Caco-2 (cell line): Measurements from ENCODE around the gene RAD23B. TPM values are rescaled to one million over a fixed set of nuclear protein-coding genes. Genes with fewer than 3 reads are reported as not detected.

Source experiments
- BruUV-seq: library from RNA; stranded (reverse); fragments of 400-500 nt; replicated peaks from 2 replicates; lab custom pipeline; 2021; lab: Mats Ljungman, UMichigan
- CTCF ChIA-PET: fragments of 300-600 bp; sonication (Branson Sonifier 250); formaldehyde crosslinking; loops from one replicate; lab custom pipeline; 2022; ENCODE audit warnings: antibody characterized with exemption; lab: Charles Lee
- POLR2A ChIA-PET: fragments of 300-600 bp; sonication (Branson Sonifier 250); formaldehyde crosslinking; loops from one replicate; lab custom pipeline; 2022; ENCODE audit warnings: antibody characterized with exemption; lab: Charles Lee
- DNase-seq, 2 experiments: peaks; one replicate each; pipeline versions ENCODE4 v3.0.0 to v3.0.0-alpha.2; 2020 to 2022
- H3K27me3 ChIP-seq: replicated peaks from 2 replicates; pipeline ENCODE4 v1.6.0; 2011; ENCODE audit warnings: low read length; ENCODE audit not compliant: control insufficient read depth, insufficient read depth
- H3K36me3 ChIP-seq: 2 replicates; pipeline ENCODE4 v1.5.1; 2011; ENCODE audit warnings: low read length; ENCODE audit not compliant: control insufficient read depth, insufficient read depth
- H3K4me1 ChIP-seq: fragments of 250-450 bp; sonication (Bioruptor Pico); 2 replicates; pipeline ENCODE4 v1.5.1; 2020; ENCODE audit warnings: mild to moderate bottlenecking
- H3K4me3 ChIP-seq: 2 replicates; pipeline ENCODE4 v1.5.1; 2011; ENCODE audit warnings: low read depth, mild to moderate bottlenecking, control low read depth, low read length
- H3K9me3 ChIP-seq: fragments of 250-450 bp; sonication (Bioruptor Pico); 2 replicates; pipeline ENCODE4 v1.5.1; 2020; ENCODE audit warnings: mild to moderate bottlenecking, moderate library complexity
- H3K27ac Mint-ChIP-seq: one replicate; pipeline ENCODE4 v1.8.0; 2022; ENCODE audit warnings: mixed read lengths; ENCODE audit not compliant: unreplicated experiment
- H3K27me3 Mint-ChIP-seq: one replicate; pipeline ENCODE4 v1.8.0; 2022; ENCODE audit warnings: mixed read lengths; ENCODE audit not compliant: insufficient read depth, unreplicated experiment
- H3K36me3 Mint-ChIP-seq: one replicate; pipeline ENCODE4 v1.8.0; 2022; ENCODE audit warnings: mild to moderate bottlenecking, mixed read lengths; ENCODE audit not compliant: insufficient read depth, unreplicated experiment
- H3K4me1 Mint-ChIP-seq: one replicate; pipeline ENCODE4 v1.8.0; 2022; ENCODE audit warnings: low read depth, mixed read lengths; ENCODE audit not compliant: unreplicated experiment
- H3K4me3 Mint-ChIP-seq: one replicate; pipeline ENCODE4 v1.8.0; 2022; ENCODE audit warnings: mild to moderate bottlenecking, moderate library complexity, mixed read lengths; ENCODE audit not compliant: unreplicated experiment
- H3K9me3 Mint-ChIP-seq: one replicate; pipeline ENCODE4 v1.8.0; 2022; ENCODE audit warnings: mixed read lengths; ENCODE audit not compliant: unreplicated experiment
- CTCF ChIP-seq, 2 experiments: fragments of 200-600 bp in 1 of 2; IDR thresholded peaks; 1 replicate in 1 of 2; 2 replicates in 1 of 2; pipeline versions ENCODE4 v1.5.1 to v1.8.0; 2011 to 2022; ENCODE audit warnings: antibody characterized with exemption in 1 of 2, control low read depth in 1 of 2, inconsistent platforms in 1 of 2, low read depth in 1 of 2, low read length in 1 of 2, mild to moderate bottlenecking in 1 of 2, moderate library complexity in 1 of 2; ENCODE audit not compliant: insufficient read depth in 1 of 2, severe bottlenecking in 1 of 2, unreplicated experiment in 1 of 2
- intact Hi-C: fragments of 100-400 bp; cut with micrococcal nuclease; formaldehyde crosslinking; loops from one replicate; pipeline ENCODE4 v1.10.0; 2022; ENCODE audit not compliant: unreplicated experiment
- total RNA-seq: library from RNA; stranded (reverse); gene quantifications from 2 replicates; pipeline ENCODE4 v1.2.3, GENCODE V29; 2022

Gene RAD23B
- total RNA-seq, 1 experiment from 2014 or later = 188 TPM

GRCh38 chr9:107361816-107362215 lies 78.7 kb downstream of the RAD23B start:
- no peaks in the 10 kb centered on the region for H3K27me3 ChIP-seq
- no peaks in the 10 kb centered on the region for H3K36me3 ChIP-seq
- peaks cover 5% of the 10 kb centered on the region for H3K36me3 Mint-ChIP-seq
- TF ChIP-seq CTCF (IDR thresholded peaks at IDR 0.05; ENCODE audit: insufficient read depth in 1 of 2, low read depth in 1 of 2, low read length in 1 of 2, severe bottlenecking in 1 of 2, unreplicated experiment in 1 of 2) = no peak
- no peak overlapping the region for H3K4me3 ChIP-seq
- H3K9me3 Mint-ChIP-seq = no peaks in the 10 kb centered on the region
- DNase-seq = peak in 1 of 2 experiments; percentile 57
- BruUV-seq = no TSS peak
- H3K4me1 ChIP-seq = 0 out of 2 replicates have a peak, but pooled peaks cover 8% of the 10 kb centered on the region
- H3K4me3 Mint-ChIP-seq = no peak overlapping the region
- POLR2A ChIA-PET = no interaction called here
- no peak overlapping the region for H3K27ac Mint-ChIP-seq
- H3K4me1 Mint-ChIP-seq = peaks cover 30% of the 10 kb centered on the region
- CTCF ChIA-PET = interaction anchor here (0.7 kb wide), 1 partner anchor 20 kb away, joined by 3 read pairs; no protein-coding TSS in a partner anchor
- H3K27me3 Mint-ChIP-seq = no peaks in the 10 kb centered on the region
- intact Hi-C loops = no loop called here
- no peaks in the 10 kb centered on the region; the same call in 1 of the 2 replicates for H3K9me3 ChIP-seq

GRCh38 chr9:107363516-107364152 lies 80.6 kb downstream of the RAD23B start:
- peak; percentile 45 to 77 for DNase-seq
- Histone ChIP-seq H3K27me3 (no peaks in the 10 kb centered on the region), H3K9me3 (no peaks in the 10 kb centered on the region; the same call in 1 of the 2 replicates), H3K4me1 (peaks cover 20% of the 10 kb centered on the region), H3K4me3 (no peak overlapping the region), H3K36me3 (no peaks in the 10 kb centered on the region)
- H3K27me3 Mint-ChIP-seq = no peaks in the 10 kb centered on the region
- H3K4me1 Mint-ChIP-seq = peaks cover 38% of the 10 kb centered on the region
- ChIA-PET CTCF (interaction anchor here (0.6 kb wide), 1 partner anchor 1214 kb away, joined by 3 read pairs; no protein-coding TSS in a partner anchor), POLR2A (no interaction called here)
- peak overlapping the region; percentile 59 for H3K4me3 Mint-ChIP-seq
- peaks cover 5% of the 10 kb centered on the region for H3K36me3 Mint-ChIP-seq
- H3K9me3 Mint-ChIP-seq = no peaks in the 10 kb centered on the region
- no TSS peak for BruUV-seq
- H3K27ac Mint-ChIP-seq = peak overlapping the region; percentile 69
- intact Hi-C loops = no loop called here
- no peak for TF ChIP-seq CTCF (IDR thresholded peaks at IDR 0.05; ENCODE audit: insufficient read depth in 1 of 2, low read depth in 1 of 2, low read length in 1 of 2, severe bottlenecking in 1 of 2, unreplicated experiment in 1 of 2)

- H3K36me3 Mint-ChIP-seq = peaks cover 11% of the 10 kb centered on the region
Observed at GRCh38 chr9:107367727-107368502, 84.8 kb downstream of the RAD23B start.

More at GRCh38 chr9:107367727-107368502, 84.8 kb downstream of the RAD23B start:
- H3K4me1 Mint-ChIP-seq = peaks cover 24% of the 10 kb centered on the region
- ChIA-PET POLR2A (interaction anchor here (0.5 kb wide), 1 partner anchor 146 kb away, joined by 3 read pairs; no protein-coding TSS in a partner anchor), CTCF (interaction anchor here (0.6 kb wide), 1 partner anchor 16 kb away, joined by 3 read pairs; no protein-coding TSS in a partner anchor)
- TF ChIP-seq CTCF (IDR thresholded peaks at IDR 0.05; ENCODE audit: insufficient read depth in 1 of 2, low read depth in 1 of 2, low read length in 1 of 2, severe bottlenecking in 1 of 2, unreplicated experiment in 1 of 2) = no peak
- H3K4me3 Mint-ChIP-seq = peak overlapping the region; percentile 63
- no peaks in the 10 kb centered on the region for H3K9me3 Mint-ChIP-seq
- intact Hi-C loops = loop anchor here (1.0 to 2.0 kb wide), 2 partner anchors 21 to 92 kb away; no protein-coding TSS in a partner anchor
- Histone ChIP-seq H3K36me3 (no peaks in the 10 kb centered on the region), H3K4me1 (peaks cover 26% of the 10 kb centered on the region), H3K4me3 (no peak overlapping the region), H3K9me3 (no peaks in the 10 kb centered on the region), H3K27me3 (no peaks in the 10 kb centered on the region)
- BruUV-seq = no TSS peak
- DNase-seq = peak; percentile 33 to 59
- no peaks in the 10 kb centered on the region for H3K27me3 Mint-ChIP-seq
- H3K27ac Mint-ChIP-seq = peak overlapping the region; percentile 88
